ENCODE measurements around the gene VGLL4. TPM values are rescaled to one million over a fixed set of nuclear protein-coding genes. Genes with fewer than 3 reads are reported as not detected.
A peak's percentile ranks its signal among the peaks of the same experiment; 100 is the strongest.

The VGLL4 gene
- total RNA-seq, 4 donors from 2014 or later, result 53.4 to 128 (median 58.2) TPM

- Histone ChIP-seq H3K9me3 (no peaks in the 10 kb centered on the region), H3K4me3 (no peak overlapping the region), H3K27ac (no peak overlapping the region), H3K27me3 (no peaks in the 10 kb centered on the region), H3K36me3 (no peaks in the 10 kb centered on the region), H3K4me1 (peaks cover 0 to 19% (median 0%) of the 10 kb centered on the region in 3 donors)
- no peak for TF ChIP-seq CTCF (IDR thresholded peaks at IDR 0.05)
- no peak for TF ChIP-seq POLR2A (IDR thresholded peaks at IDR 0.05)
- TF ChIP-seq POLR2AphosphoS5 (IDR thresholded peaks at IDR 0.05), result no peak
- no peak for TF ChIP-seq EP300 (IDR thresholded peaks at IDR 0.05)
- WGBS, 2 donors (ENCODE audit: low coverage in 1 of 2), result 55 to 76% methylated on average over 5 to 6 of the region's 7 CpGs
- no peak for ATAC-seq
These were observed 17.4 kb upstream of the VGLL4 start for GRCh38 chr3:11661052-11661656.

GRCh38 chr3:11660242-11660641 lies 16.5 kb upstream of the VGLL4 start:
- 40 to 51% methylated on average over 1 to 3 of the region's 3 CpGs for WGBS, 2 donors (ENCODE audit: low coverage in 1 of 2)
- Histone ChIP-seq H3K4me3 (no peak overlapping the region), H3K36me3 (no peaks in the 10 kb centered on the region), H3K4me1 (peaks cover 0 to 19% (median 0%) of the 10 kb centered on the region in 3 donors), H3K9me3 (no peaks in the 10 kb centered on the region), H3K27ac (no peak overlapping the region), H3K27me3 (no peaks in the 10 kb centered on the region)
- TF ChIP-seq POLR2AphosphoS5 (IDR thresholded peaks at IDR 0.05), result no peak
- TF ChIP-seq POLR2A (IDR thresholded peaks at IDR 0.05), result no peak
- TF ChIP-seq EP300 (IDR thresholded peaks at IDR 0.05), result no peak
- TF ChIP-seq CTCF (IDR thresholded peaks at IDR 0.05), result no peak
- no peak for ATAC-seq

- WGBS, 2 donors (ENCODE audit: low coverage in 1 of 2), result 66 to 71% methylated on average over 3 to 5 of the region's 5 CpGs
- no peak overlapping the region for H3K4me3 ChIP-seq
These were observed 14.5 kb upstream of the VGLL4 start for GRCh38 chr3:11658180-11658579.

GRCh38 chr3:11655196-11655928 lies 11.6 kb upstream of the VGLL4 start:
- H3K4me3 ChIP-seq, result no peak overlapping the region
- H3K9me3 ChIP-seq, result no peaks in the 10 kb centered on the region
- H3K4me1 ChIP-seq, result peaks cover 0 to 29% (median 0%) of the 10 kb centered on the region in 3 donors
- ATAC-seq, result no peak
- no peaks in the 10 kb centered on the region for H3K27me3 ChIP-seq
- no peak overlapping the region for H3K27ac ChIP-seq
- H3K36me3 ChIP-seq, result no peaks in the 10 kb centered on the region
- TF ChIP-seq EP300 (IDR thresholded peaks at IDR 0.05), result no peak
- no peak for TF ChIP-seq POLR2A (IDR thresholded peaks at IDR 0.05)
- TF ChIP-seq CTCF (IDR thresholded peaks at IDR 0.05), result peak in 1 of 4 experiments; percentile 21
- no peak for TF ChIP-seq POLR2AphosphoS5 (IDR thresholded peaks at IDR 0.05)
- 48 to 93% methylated on average over 4 to 12 of the region's 13 CpGs for WGBS, 2 donors (ENCODE audit: low coverage in 1 of 2)

More at GRCh38 chr3:11658180-11658579, 14.5 kb upstream of the VGLL4 start:
- H3K27ac ChIP-seq, result no peak overlapping the region
- no peak for ATAC-seq
- no peaks in the 10 kb centered on the region for H3K27me3 ChIP-seq
- no peak for TF ChIP-seq POLR2AphosphoS5 (IDR thresholded peaks at IDR 0.05)
- no peak for TF ChIP-seq CTCF (IDR thresholded peaks at IDR 0.05)
- no peak for TF ChIP-seq EP300 (IDR thresholded peaks at IDR 0.05)
- TF ChIP-seq POLR2A (IDR thresholded peaks at IDR 0.05), result no peak
- no peaks in the 10 kb centered on the region for H3K9me3 ChIP-seq
- H3K4me1 ChIP-seq, result peaks cover 0 to 19% (median 0%) of the 10 kb centered on the region in 3 donors
- H3K36me3 ChIP-seq, result no peaks in the 10 kb centered on the region

Measured in gastroesophageal sphincter (tissue), 4 donors.